Measurements from ENCODE around the gene PODXL2. TPM values are rescaled to one million over a fixed set of nuclear protein-coding genes. Genes with fewer than 3 reads are reported as not detected.

PODXL2 gene
- total RNA-seq, 3 donors from 2014 or later (not counting 1 experiment from before 2014, with no cell fraction given), result 2.2 to 3.5 (median 2.7) TPM

DNA sequence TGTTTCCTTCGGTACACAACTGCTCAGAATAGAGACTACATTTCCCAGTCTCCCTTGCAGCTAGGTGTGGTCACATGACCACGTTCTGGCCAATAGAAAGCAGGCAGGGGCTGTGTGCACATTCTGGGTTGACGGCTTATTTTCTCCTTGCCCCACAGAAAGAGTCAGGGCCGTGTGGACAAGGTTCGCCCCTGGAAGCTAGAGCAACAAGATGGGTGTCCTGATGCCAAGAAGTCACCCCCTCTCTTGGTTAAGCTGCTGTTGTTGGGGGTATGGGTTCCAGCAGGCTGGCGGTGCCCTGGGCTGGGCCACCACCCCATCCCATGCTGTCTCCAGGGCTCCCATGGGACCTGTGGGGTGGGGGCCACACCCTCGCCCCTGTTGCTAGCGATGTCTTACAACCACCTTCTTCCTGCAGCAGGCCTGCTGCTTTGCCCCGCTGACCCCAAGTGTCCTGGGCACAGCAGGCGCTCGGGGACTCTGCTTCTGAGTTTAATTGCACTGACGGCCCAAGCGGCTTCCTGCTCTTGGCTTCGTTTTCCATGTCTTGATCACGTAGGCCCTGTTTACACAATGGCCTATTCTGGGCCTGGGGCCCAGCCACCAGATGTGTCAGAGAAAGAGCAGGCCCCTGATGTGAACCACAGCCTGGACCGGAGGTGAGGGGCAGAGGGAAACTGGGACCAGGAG lies 68.7 kb downstream of the PODXL2 start:
- Mint-ChIP-seq H3K27me3 (ENCODE audit: low read depth in 2 of 2) (no peaks in the 10 kb centered on the region), H3K9me3 (no peaks in the 10 kb centered on the region), H3K4me3 (no peak overlapping the region), H3K27ac (no peak overlapping the region), H3K36me3 (no peaks in the 10 kb centered on the region), H3K4me1 (peaks cover 0 to 5% of the 10 kb centered on the region in 2 donors)
- Histone ChIP-seq H3K27me3 (ENCODE audit: control insufficient read depth, insufficient read depth, low read length) (no peaks in the 10 kb centered on the region), H3K4me3 (ENCODE audit: low read length) (no peak overlapping the region), H3K27ac (ENCODE audit: low read length) (no peak overlapping the region), H3K36me3 (ENCODE audit: control insufficient read depth, insufficient read depth, low read length) (no peaks in the 10 kb centered on the region), H3K4me1 (ENCODE audit: control insufficient read depth, insufficient read depth, low read length) (peaks cover 17% of the 10 kb centered on the region), H3K9me3 (ENCODE audit: control insufficient read depth, insufficient read depth, low read length) (no peaks in the 10 kb centered on the region)
- ATAC-seq (peak; percentile 55 to 85 (median 79)), DNase-seq (peak; percentile 35 to 72)
- WGBS (ENCODE audit: insufficient coverage), result 72% methylated on average over 16 of the region's 16 CpGs
- intact Hi-C loops (cut with micrococcal nuclease), result no loop called here
- TF ChIP-seq, protein P1, sequence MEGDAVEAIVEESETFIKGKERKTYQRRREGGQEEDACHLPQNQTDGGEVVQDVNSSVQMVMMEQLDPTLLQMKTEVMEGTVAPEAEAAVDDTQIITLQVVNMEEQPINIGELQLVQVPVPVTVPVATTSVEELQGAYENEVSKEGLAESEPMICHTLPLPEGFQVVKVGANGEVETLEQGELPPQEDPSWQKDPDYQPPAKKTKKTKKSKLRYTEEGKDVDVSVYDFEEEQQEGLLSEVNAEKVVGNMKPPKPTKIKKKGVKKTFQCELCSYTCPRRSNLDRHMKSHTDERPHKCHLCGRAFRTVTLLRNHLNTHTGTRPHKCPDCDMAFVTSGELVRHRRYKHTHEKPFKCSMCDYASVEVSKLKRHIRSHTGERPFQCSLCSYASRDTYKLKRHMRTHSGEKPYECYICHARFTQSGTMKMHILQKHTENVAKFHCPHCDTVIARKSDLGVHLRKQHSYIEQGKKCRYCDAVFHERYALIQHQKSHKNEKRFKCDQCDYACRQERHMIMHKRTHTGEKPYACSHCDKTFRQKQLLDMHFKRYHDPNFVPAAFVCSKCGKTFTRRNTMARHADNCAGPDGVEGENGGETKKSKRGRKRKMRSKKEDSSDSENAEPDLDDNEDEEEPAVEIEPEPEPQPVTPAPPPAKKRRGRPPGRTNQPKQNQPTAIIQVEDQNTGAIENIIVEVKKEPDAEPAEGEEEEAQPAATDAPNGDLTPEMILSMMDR (IDR thresholded peaks at IDR 0.05), result no peak

DNA sequence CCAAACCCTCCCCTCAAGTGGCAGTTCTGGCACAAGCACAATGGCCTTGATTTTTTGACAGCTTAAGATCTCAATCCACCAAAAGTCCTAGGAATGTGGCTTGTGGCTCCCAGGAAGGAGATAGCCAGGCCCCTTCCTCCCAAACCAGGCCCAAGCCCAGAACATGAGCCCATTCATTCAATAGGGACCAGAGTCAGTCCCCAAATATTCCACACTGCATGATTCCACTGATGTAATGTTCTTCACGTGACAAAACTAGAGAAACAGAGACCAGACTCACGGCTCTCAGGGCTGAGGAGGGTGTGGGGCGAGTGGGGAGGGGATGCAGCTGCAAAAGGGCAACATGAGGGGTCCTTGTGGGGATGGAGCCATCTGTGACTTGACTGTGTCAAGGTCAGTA lies 69.3 kb downstream of the PODXL2 start:
- intact Hi-C loops (cut with micrococcal nuclease), result no loop called here
- H3K27ac Mint-ChIP-seq, result no peak overlapping the region
- Histone ChIP-seq H3K27ac (ENCODE audit: low read length) (no peak overlapping the region), H3K4me3 (ENCODE audit: low read length) (no peak overlapping the region), H3K36me3 (ENCODE audit: control insufficient read depth, insufficient read depth, low read length) (no peaks in the 10 kb centered on the region), H3K4me1 (ENCODE audit: control insufficient read depth, insufficient read depth, low read length) (peaks cover 17% of the 10 kb centered on the region), H3K9me3 (ENCODE audit: control insufficient read depth, insufficient read depth, low read length) (no peaks in the 10 kb centered on the region), H3K27me3 (ENCODE audit: control insufficient read depth, insufficient read depth, low read length) (no peaks in the 10 kb centered on the region)
- TF ChIP-seq, protein P1 (IDR thresholded peaks at IDR 0.05), result no peak
- peaks cover 0 to 5% of the 10 kb centered on the region in 2 donors for H3K4me1 Mint-ChIP-seq
- no peaks in the 10 kb centered on the region for H3K9me3 Mint-ChIP-seq
- H3K4me3 Mint-ChIP-seq, result no peak overlapping the region
- WGBS (ENCODE audit: insufficient coverage), result 91% methylated on average over 3 of the region's 3 CpGs
- no peaks in the 10 kb centered on the region for H3K27me3 Mint-ChIP-seq (ENCODE audit: low read depth in 2 of 2)
- ATAC-seq (no peak), DNase-seq (no peak)
- no peaks in the 10 kb centered on the region for H3K36me3 Mint-ChIP-seq

DNA sequence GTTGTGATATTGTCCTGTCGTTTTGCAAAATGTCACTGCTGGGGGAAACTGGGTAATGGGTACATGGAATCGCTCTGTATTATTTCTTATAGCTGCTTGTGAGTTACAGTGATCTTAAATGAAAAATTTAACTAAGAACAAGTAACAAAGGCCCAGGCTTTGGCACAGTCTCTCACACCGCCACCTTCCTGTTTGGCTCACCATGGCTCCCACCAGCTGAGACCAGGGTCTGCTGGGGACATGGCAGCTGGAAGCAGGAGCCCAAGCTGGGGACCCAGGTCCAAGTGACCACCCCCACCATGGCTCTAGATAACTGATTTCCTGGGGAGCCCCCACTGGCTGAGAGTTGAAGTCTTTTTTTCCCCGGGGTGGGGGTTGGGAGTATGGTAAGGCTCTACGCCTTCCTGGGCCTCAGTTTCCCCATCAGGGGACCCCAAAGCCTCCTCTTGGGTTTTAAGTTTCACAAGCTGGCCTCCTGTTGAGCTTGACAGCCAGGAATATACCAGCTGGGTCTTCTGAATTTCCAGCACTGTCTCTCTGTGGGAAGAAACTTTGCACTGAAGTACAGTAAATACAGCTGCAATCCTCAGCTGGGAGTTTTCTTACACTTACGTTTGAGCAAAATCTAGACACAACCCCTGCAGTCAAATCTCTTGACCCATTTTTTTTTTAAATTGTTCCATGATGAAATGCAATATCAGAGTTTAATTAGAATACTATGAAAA lies 69.9 kb downstream of the PODXL2 start:
- Histone ChIP-seq H3K27ac (ENCODE audit: low read length) (no peak overlapping the region), H3K36me3 (ENCODE audit: control insufficient read depth, insufficient read depth, low read length) (no peaks in the 10 kb centered on the region), H3K9me3 (ENCODE audit: control insufficient read depth, insufficient read depth, low read length) (no peaks in the 10 kb centered on the region), H3K27me3 (ENCODE audit: control insufficient read depth, insufficient read depth, low read length) (no peaks in the 10 kb centered on the region), H3K4me3 (ENCODE audit: low read length) (no peak overlapping the region), H3K4me1 (ENCODE audit: control insufficient read depth, insufficient read depth, low read length) (peaks cover 17% of the 10 kb centered on the region)
- no peak overlapping the region for H3K4me3 Mint-ChIP-seq
- DNase-seq (no peak), ATAC-seq (no peak)
- intact Hi-C loops (cut with micrococcal nuclease), result no loop called here
- peaks cover 0 to 2% of the 10 kb centered on the region in 2 donors for H3K9me3 Mint-ChIP-seq
- H3K27me3 Mint-ChIP-seq (ENCODE audit: low read depth in 2 of 2), result no peaks in the 10 kb centered on the region
- TF ChIP-seq, protein P1 (IDR thresholded peaks at IDR 0.05), result no peak
- WGBS (ENCODE audit: insufficient coverage), result 75% methylated on average over 5 of the region's 6 CpGs
- H3K36me3 Mint-ChIP-seq, result no peaks in the 10 kb centered on the region
- peaks cover 0 to 5% of the 10 kb centered on the region in 2 donors for H3K4me1 Mint-ChIP-seq
- no peak overlapping the region for H3K27ac Mint-ChIP-seq
